GM12892 (cell line): ENCODE measurements around the gene ARHGEF26.

Experiments used
- POLR2A ChIP-seq: IDR thresholded peaks from 2 replicates; pipeline ENCODE4 v1.6.1; 2011; ENCODE audit warnings: low read depth, low read length, control low read depth
- TAF1 ChIP-seq: IDR thresholded peaks from 2 replicates; pipeline ENCODE4 v1.6.1; 2011; ENCODE audit warnings: low read depth, mild to moderate bottlenecking, control low read depth, low read length, borderline replicate concordance

- TF ChIP-seq POLR2A (no peak), TAF1 (no peak)
Measured at GRCh38 chr3:154307363-154307762, 186.2 kb downstream of the ARHGEF26 start.
